Measurements from ENCODE around the gene RPL18. TPM values are rescaled to one million over a fixed set of nuclear protein-coding genes. Genes with fewer than 3 reads are reported as not detected.

RPL18 gene
- total and polyA plus RNA-seq, 12 donors: 493 to 2,257 (median 564) TPM

DNA sequence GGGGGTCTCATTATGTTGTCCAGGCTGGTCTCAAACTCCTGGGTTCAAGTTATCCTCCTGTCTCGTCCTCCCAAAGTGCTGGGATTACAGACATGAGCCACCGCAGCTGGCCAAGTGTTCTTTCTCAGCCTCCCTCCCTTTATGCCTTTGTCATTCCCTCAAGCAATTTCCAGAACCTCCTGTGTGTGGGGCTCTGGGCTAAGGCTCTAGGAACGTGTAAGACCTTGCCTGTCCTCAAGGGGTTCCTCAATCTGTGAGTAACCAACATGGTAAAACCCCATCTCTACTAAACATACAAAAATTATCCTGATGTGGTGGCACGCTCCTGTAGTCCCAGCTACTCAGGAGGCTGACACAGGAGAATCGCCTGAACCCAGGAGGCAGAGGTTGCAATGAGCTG is 28.0 kb downstream of the RPL18 start:
- H3K4me1 ChIP-seq: peaks cover 0 to 11% (median 4%) of the 10 kb centered on the region in 9 donors
- no peaks in the 10 kb centered on the region for H3K36me3 ChIP-seq
- no peaks in the 10 kb centered on the region for H3K9me3 ChIP-seq
- TF ChIP-seq, protein P1, sequence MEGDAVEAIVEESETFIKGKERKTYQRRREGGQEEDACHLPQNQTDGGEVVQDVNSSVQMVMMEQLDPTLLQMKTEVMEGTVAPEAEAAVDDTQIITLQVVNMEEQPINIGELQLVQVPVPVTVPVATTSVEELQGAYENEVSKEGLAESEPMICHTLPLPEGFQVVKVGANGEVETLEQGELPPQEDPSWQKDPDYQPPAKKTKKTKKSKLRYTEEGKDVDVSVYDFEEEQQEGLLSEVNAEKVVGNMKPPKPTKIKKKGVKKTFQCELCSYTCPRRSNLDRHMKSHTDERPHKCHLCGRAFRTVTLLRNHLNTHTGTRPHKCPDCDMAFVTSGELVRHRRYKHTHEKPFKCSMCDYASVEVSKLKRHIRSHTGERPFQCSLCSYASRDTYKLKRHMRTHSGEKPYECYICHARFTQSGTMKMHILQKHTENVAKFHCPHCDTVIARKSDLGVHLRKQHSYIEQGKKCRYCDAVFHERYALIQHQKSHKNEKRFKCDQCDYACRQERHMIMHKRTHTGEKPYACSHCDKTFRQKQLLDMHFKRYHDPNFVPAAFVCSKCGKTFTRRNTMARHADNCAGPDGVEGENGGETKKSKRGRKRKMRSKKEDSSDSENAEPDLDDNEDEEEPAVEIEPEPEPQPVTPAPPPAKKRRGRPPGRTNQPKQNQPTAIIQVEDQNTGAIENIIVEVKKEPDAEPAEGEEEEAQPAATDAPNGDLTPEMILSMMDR (IDR thresholded peaks at IDR 0.05): no peak
- no peak for DNase-seq
- intact Hi-C loops (cut with DNase I): no loop called here
- WGBS, 2 donors: 82 to 83% methylated on average over 5 of the region's 5 CpGs
- H3K27ac ChIP-seq: no peak overlapping the region
- no peaks in the 10 kb centered on the region for H3K27me3 ChIP-seq
- ATAC-seq: no peak
- H3K4me3 ChIP-seq: no peak overlapping the region

DNA sequence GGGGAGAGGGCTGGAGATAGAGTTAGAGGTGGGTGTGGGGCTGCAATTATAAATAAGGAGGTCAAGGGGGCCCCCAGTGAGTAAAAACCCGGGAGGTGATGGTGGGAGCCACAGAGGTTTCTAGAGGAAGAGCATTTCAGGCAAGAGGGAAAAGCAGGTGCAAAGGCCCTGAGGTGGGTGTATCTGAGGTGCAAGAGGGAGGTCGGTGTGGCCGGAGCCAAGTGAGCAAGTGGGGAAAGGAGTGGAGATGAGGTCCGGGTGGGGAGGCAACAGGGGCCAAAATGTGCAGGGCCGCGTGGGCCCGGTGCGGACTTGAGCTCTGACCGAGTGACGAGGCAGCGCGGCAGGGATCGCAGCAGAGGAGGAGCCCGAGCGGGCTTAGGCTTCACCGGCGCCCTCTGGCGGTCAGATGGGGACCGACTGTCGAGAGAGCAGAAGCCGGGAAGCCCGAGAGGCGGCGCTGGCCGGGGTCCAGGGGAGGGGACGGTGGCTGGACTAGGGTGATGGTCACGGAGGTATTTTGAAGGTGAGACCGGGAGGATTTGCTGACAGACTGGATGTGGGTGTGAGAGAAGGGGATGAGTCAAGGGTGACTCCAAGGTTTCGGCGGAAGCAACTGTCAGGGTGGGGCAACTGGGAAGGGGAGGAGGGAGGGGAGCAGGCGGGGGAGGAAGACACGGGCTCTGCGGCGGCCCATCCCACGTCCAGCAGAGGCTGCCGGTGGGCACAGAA is 30.1 kb downstream of the RPL18 start:
- intact Hi-C loops (cut with DNase I): loop anchor here in 9 of 10 donors (1.0 to 10.0 kb wide), 11 partner anchors 29 to 324 kb away; partner anchors contain the start of gene EMP3 (in 1 of the 9)
- TF ChIP-seq, protein P1 (IDR thresholded peaks at IDR 0.05): peak; percentile 80 to 98 (median 94)
- Histone ChIP-seq H3K4me1 (peaks cover 0 to 15% (median 8%) of the 10 kb centered on the region in 9 donors), H3K36me3 (no peaks in the 10 kb centered on the region), H3K9me3 (no peaks in the 10 kb centered on the region), H3K27me3 (no peaks in the 10 kb centered on the region), H3K27ac (peak overlapping the region in 2 of 10 donors; percentile 0 to 74), H3K4me3 (peak overlapping the region in 9 of 10 donors; percentile 21 to 52 (median 47))
- 4 to 5% methylated on average over 35 to 36 of the region's 36 CpGs for WGBS, 2 donors
- peak; percentile 77 to 90 (median 88) for ATAC-seq
- peak; percentile 89 to 94 for DNase-seq

DNA sequence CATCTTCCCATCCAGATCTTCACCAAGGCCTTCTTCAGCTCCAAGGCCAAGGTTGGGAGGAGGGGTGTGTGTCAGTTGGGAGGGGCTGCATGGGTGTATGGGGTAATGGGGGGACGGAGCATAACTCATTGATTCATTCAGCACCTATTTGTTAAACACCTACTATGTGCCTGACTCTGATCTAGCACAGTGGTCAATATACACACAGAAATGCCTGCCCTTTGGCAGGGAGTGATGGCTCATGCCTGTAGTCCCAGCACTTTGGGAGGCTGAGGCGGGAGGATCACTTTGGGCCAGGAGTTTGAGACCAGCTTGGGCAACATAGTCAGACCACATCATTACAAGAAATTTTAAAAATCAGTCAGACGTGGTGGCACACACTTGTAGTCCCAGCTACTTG is 31.6 kb downstream of the RPL18 start:
- H3K4me1 ChIP-seq: peaks cover 0 to 20% (median 12%) of the 10 kb centered on the region in 9 donors
- intact Hi-C loops (cut with DNase I): loop anchor here in 9 of 10 donors (2.0 to 10.0 kb wide), 9 partner anchors 80 to 323 kb away; partner anchors contain the start of gene EMP3 (in 1 of the 9)
- H3K27ac ChIP-seq: no peak overlapping the region
- no peaks in the 10 kb centered on the region for H3K27me3 ChIP-seq
- H3K9me3 ChIP-seq: no peaks in the 10 kb centered on the region
- no peak for DNase-seq
- 91 to 93% methylated on average over 3 of the region's 3 CpGs for WGBS, 2 donors
- no peaks in the 10 kb centered on the region for H3K36me3 ChIP-seq
- H3K4me3 ChIP-seq: no peak overlapping the region
- TF ChIP-seq, protein P1 (IDR thresholded peaks at IDR 0.05): no peak
- no peak for ATAC-seq

DNA sequence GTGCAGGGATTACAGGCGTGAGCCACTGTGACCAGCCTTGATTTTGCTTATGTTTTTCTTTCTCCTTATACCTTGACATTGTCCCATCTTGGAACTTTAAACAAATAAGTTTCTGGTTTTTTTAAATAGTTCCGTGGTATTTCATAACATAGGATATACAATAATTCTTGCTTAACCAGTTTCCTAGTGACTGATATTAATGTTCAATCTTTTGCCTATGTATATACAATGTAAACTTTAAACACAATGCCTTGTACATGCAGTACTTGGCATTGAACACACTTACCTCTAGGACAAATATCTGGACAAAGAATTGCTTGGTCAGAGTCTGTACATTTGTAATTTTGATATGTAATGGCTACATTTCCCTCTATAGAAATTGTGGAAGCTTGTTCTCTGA is 36.8 kb downstream of the RPL18 start:
- intact Hi-C loops (cut with DNase I): loop anchor here in 7 of 10 donors (5.0 to 10.0 kb wide), 8 partner anchors 70 to 317 kb away; partner anchors contain the start of genes LMTK3 (in 2 of the 7) and EMP3 (in 1 of the 7)
- H3K27ac ChIP-seq: no peak overlapping the region
- TF ChIP-seq, protein P1 (IDR thresholded peaks at IDR 0.05): no peak
- 81 to 86% methylated on average over 2 of the region's 2 CpGs for WGBS, 2 donors
- no peak overlapping the region for H3K4me3 ChIP-seq
- ATAC-seq: no peak
- no peaks in the 10 kb centered on the region for H3K9me3 ChIP-seq
- no peak for DNase-seq
- H3K27me3 ChIP-seq: no peaks in the 10 kb centered on the region
- no peaks in the 10 kb centered on the region for H3K36me3 ChIP-seq
- peaks cover 0 to 9% (median 7%) of the 10 kb centered on the region in 9 donors for H3K4me1 ChIP-seq
